ENCODE results near the gene SERINC4.
A peak's percentile ranks its signal among the peaks of the same experiment; 100 is the strongest.
"Not testable (repeated sequence)": the region's sequence is repeated elsewhere in the genome, so short reads cannot be mapped to it uniquely, and the experiment has no call there.

GRCh38 chr15:43746245-43746902 lies 53.6 kb downstream of the SERINC4 start, which contains the start of gene PDIA3:
- not testable (repeated sequence) for TF ChIP-seq EP300 (IDR thresholded peaks at IDR 0.05; ENCODE audit: borderline replicate concordance); RAD21 (IDR thresholded peaks at IDR 0.05; ENCODE audit: low read depth); USF1 (IDR thresholded peaks at IDR 0.05); CREB1 (IDR thresholded peaks at IDR 0.05; ENCODE audit: low read depth); REST (IDR thresholded peaks at IDR 0.05; ENCODE audit: low read depth); NFIC (IDR thresholded peaks at IDR 0.05); CEBPB (IDR thresholded peaks at IDR 0.05); FOXM1 (IDR thresholded peaks at IDR 0.05; ENCODE audit: borderline replicate concordance, low read depth)
- TF ChIP-seq MAX (IDR thresholded peaks at IDR 0.05), result peak; percentile 76
- TF ChIP-seq TCF12 (IDR thresholded peaks at IDR 0.05; ENCODE audit: low read depth), result peak; percentile 24; the same call in 1 of the 2 replicates
- TF ChIP-seq YY1 (IDR thresholded peaks at IDR 0.05; ENCODE audit: low read depth), result peak; percentile 21; the same call in 1 of the 2 replicates
- TF ChIP-seq TAF1 (IDR thresholded peaks at IDR 0.05; ENCODE audit: low read depth), result peak; percentile 83
- TF ChIP-seq EGR1 (IDR thresholded peaks at IDR 0.05), result peak; percentile 28; the same call in 1 of the 2 replicates

Measured in Ishikawa (cell line).